Activated naive CD8-positive, alpha-beta T cell (primary cell): ENCODE results near the gene NCKAP5.

Source experiments
- H3K27ac Mint-ChIP-seq: one replicate; pipeline ENCODE4 v1.8.0; 2021; ENCODE audit warnings: mixed read lengths
- H3K27me3 Mint-ChIP-seq: one replicate; pipeline ENCODE4 v1.8.0; 2021; ENCODE audit warnings: mixed read lengths
- H3K36me3 Mint-ChIP-seq: one replicate; pipeline ENCODE4 v1.8.0; 2021; ENCODE audit warnings: mixed read lengths
- H3K4me1 Mint-ChIP-seq: one replicate; pipeline ENCODE4 v1.8.0; 2021; ENCODE audit warnings: low read depth, mixed read lengths
- H3K4me3 Mint-ChIP-seq: one replicate; pipeline ENCODE4 v1.8.0; 2021; ENCODE audit warnings: mild to moderate bottlenecking, mixed read lengths
- H3K9me3 Mint-ChIP-seq: one replicate; pipeline ENCODE4 v1.8.0; 2021; ENCODE audit warnings: low read depth, mixed read lengths

NCKAP5 gene

GRCh38 chr2:132668189-132668823, 900.0 kb downstream of the NCKAP5 start:
- Mint-ChIP-seq H3K4me1 (peaks cover 5% of the 10 kb centered on the region), H3K9me3 (peaks cover 7% of the 10 kb centered on the region), H3K27me3 (peaks cover 16% of the 10 kb centered on the region), H3K4me3 (no peak overlapping the region), H3K36me3 (no peaks in the 10 kb centered on the region), H3K27ac (no peak overlapping the region)

GRCh38 chr2:132667706-132668105, 900.6 kb downstream of the NCKAP5 start:
- no peak overlapping the region for H3K27ac Mint-ChIP-seq
- H3K27me3 Mint-ChIP-seq = peaks cover 15% of the 10 kb centered on the region
- no peak overlapping the region for H3K4me3 Mint-ChIP-seq
- peaks cover 7% of the 10 kb centered on the region for H3K9me3 Mint-ChIP-seq
- H3K36me3 Mint-ChIP-seq = no peaks in the 10 kb centered on the region
- peaks cover 5% of the 10 kb centered on the region for H3K4me1 Mint-ChIP-seq

- H3K9me3 Mint-ChIP-seq = peaks cover 7% of the 10 kb centered on the region
- H3K27me3 Mint-ChIP-seq = peaks cover 11% of the 10 kb centered on the region
- no peak overlapping the region for H3K4me3 Mint-ChIP-seq
- H3K4me1 Mint-ChIP-seq = no peaks in the 10 kb centered on the region
- no peak overlapping the region for H3K27ac Mint-ChIP-seq
- no peaks in the 10 kb centered on the region for H3K36me3 Mint-ChIP-seq
Measured at GRCh38 chr2:132665401-132666140, 902.7 kb downstream of the NCKAP5 start.

GRCh38 chr2:132664096-132664495, 904.2 kb downstream of the NCKAP5 start:
- no peaks in the 10 kb centered on the region for H3K4me1 Mint-ChIP-seq
- H3K4me3 Mint-ChIP-seq = no peak overlapping the region
- H3K27ac Mint-ChIP-seq = no peak overlapping the region
- H3K27me3 Mint-ChIP-seq = peaks cover 11% of the 10 kb centered on the region
- H3K9me3 Mint-ChIP-seq = peaks cover 7% of the 10 kb centered on the region
- no peaks in the 10 kb centered on the region for H3K36me3 Mint-ChIP-seq

- Mint-ChIP-seq H3K4me3 (no peak overlapping the region), H3K4me1 (no peaks in the 10 kb centered on the region), H3K27me3 (peaks cover 7% of the 10 kb centered on the region), H3K9me3 (peaks cover 7% of the 10 kb centered on the region), H3K36me3 (no peaks in the 10 kb centered on the region), H3K27ac (no peak overlapping the region)
Measured at GRCh38 chr2:132662732-132663131, 905.5 kb downstream of the NCKAP5 start.

GRCh38 chr2:132659331-132659730, 908.9 kb downstream of the NCKAP5 start:
- H3K36me3 Mint-ChIP-seq = no peaks in the 10 kb centered on the region
- H3K4me1 Mint-ChIP-seq = no peaks in the 10 kb centered on the region
- H3K27me3 Mint-ChIP-seq = peaks cover 6% of the 10 kb centered on the region
- no peak overlapping the region for H3K4me3 Mint-ChIP-seq
- H3K9me3 Mint-ChIP-seq = peaks cover 9% of the 10 kb centered on the region
- H3K27ac Mint-ChIP-seq = no peak overlapping the region

- peaks cover 6% of the 10 kb centered on the region for H3K9me3 Mint-ChIP-seq
- no peaks in the 10 kb centered on the region for H3K36me3 Mint-ChIP-seq
- no peaks in the 10 kb centered on the region for H3K27me3 Mint-ChIP-seq
- no peak overlapping the region for H3K27ac Mint-ChIP-seq
- H3K4me1 Mint-ChIP-seq = no peaks in the 10 kb centered on the region
- H3K4me3 Mint-ChIP-seq = no peak overlapping the region
Measured at GRCh38 chr2:132656266-132656975, 911.8 kb downstream of the NCKAP5 start.

- H3K36me3 Mint-ChIP-seq = no peaks in the 10 kb centered on the region
- H3K9me3 Mint-ChIP-seq = peaks cover 6% of the 10 kb centered on the region
- no peak overlapping the region for H3K27ac Mint-ChIP-seq
- no peaks in the 10 kb centered on the region for H3K4me1 Mint-ChIP-seq
- H3K27me3 Mint-ChIP-seq = no peaks in the 10 kb centered on the region
- no peak overlapping the region for H3K4me3 Mint-ChIP-seq
Measured at GRCh38 chr2:132654968-132655367, 913.3 kb downstream of the NCKAP5 start.

GRCh38 chr2:132654335-132654734, 913.9 kb downstream of the NCKAP5 start:
- no peak overlapping the region for H3K27ac Mint-ChIP-seq
- no peaks in the 10 kb centered on the region for H3K36me3 Mint-ChIP-seq
- H3K4me1 Mint-ChIP-seq = no peaks in the 10 kb centered on the region
- H3K9me3 Mint-ChIP-seq = peaks cover 6% of the 10 kb centered on the region
- no peaks in the 10 kb centered on the region for H3K27me3 Mint-ChIP-seq
- no peak overlapping the region for H3K4me3 Mint-ChIP-seq

- no peak overlapping the region for H3K27ac Mint-ChIP-seq
- no peaks in the 10 kb centered on the region for H3K4me1 Mint-ChIP-seq
- H3K36me3 Mint-ChIP-seq = no peaks in the 10 kb centered on the region
Measured at GRCh38 chr2:132652474-132652873, 915.8 kb downstream of the NCKAP5 start.

GRCh38 chr2:132651115-132652045, 916.9 kb downstream of the NCKAP5 start:
- H3K4me1 Mint-ChIP-seq = no peaks in the 10 kb centered on the region

More at GRCh38 chr2:132652474-132652873, 915.8 kb downstream of the NCKAP5 start:
- Mint-ChIP-seq H3K4me3 (no peak overlapping the region), H3K9me3 (peaks cover 6% of the 10 kb centered on the region), H3K27me3 (peaks cover 9% of the 10 kb centered on the region)

GRCh38 chr2:132646540-132647108, 921.6 kb downstream of the NCKAP5 start:
- Mint-ChIP-seq H3K4me1 (no peaks in the 10 kb centered on the region), H3K36me3 (no peaks in the 10 kb centered on the region), H3K4me3 (no peak overlapping the region), H3K9me3 (no peaks in the 10 kb centered on the region), H3K27ac (no peak overlapping the region), H3K27me3 (peaks cover 11% of the 10 kb centered on the region)

More at GRCh38 chr2:132651115-132652045, 916.9 kb downstream of the NCKAP5 start:
- Mint-ChIP-seq H3K4me3 (no peak overlapping the region), H3K36me3 (no peaks in the 10 kb centered on the region), H3K27ac (no peak overlapping the region), H3K27me3 (peaks cover 11% of the 10 kb centered on the region), H3K9me3 (peaks cover 3% of the 10 kb centered on the region)

GRCh38 chr2:132645722-132646539, 922.3 kb downstream of the NCKAP5 start:
- Mint-ChIP-seq H3K9me3 (no peaks in the 10 kb centered on the region), H3K36me3 (no peaks in the 10 kb centered on the region), H3K27ac (no peak overlapping the region), H3K27me3 (peaks cover 11% of the 10 kb centered on the region), H3K4me1 (no peaks in the 10 kb centered on the region), H3K4me3 (no peak overlapping the region)
